HCT116 (cell line): ENCODE data around the gene HCN1. TPM values are rescaled to one million over a fixed set of nuclear protein-coding genes. Genes with fewer than 3 reads are reported as not detected.

Source experiments
- ATAC-seq: fragments of 200-7000 bp; cut with Tn5 transposase; 2 replicates; pipeline ENCODE4 v1.9.1; 2020; ENCODE audit warnings: mild to moderate bottlenecking, moderate library complexity
- BruUV-seq: library from RNA; stranded (reverse); fragments of 400-500 nt; replicated peaks from 2 replicates; lab custom pipeline; 2021; lab: Mats Ljungman, UMichigan
- CTCF ChIA-PET: fragments of 300-600 bp; sonication (Branson Sonifier 250); formaldehyde crosslinking; loops from one replicate; lab custom pipeline; 2021; ENCODE audit warnings: antibody characterized with exemption; lab: Charles Lee
- POLR2A ChIA-PET: fragments of 300-600, 350-600 bp; sonication (Branson Sonifier 250); formaldehyde crosslinking; loops from one replicate; lab custom pipeline; 2021; ENCODE audit warnings: antibody characterized with exemption; lab: Charles Lee
- RAD21 ChIA-PET, 2 experiments: fragments of 300-600 bp; sonication (Branson Sonifier 250); formaldehyde crosslinking; loops; one replicate each; lab custom pipeline; 2023; ENCODE audit warnings: low total read pairs in 2 of 2; ENCODE audit not compliant: uncharacterized antibody in 2 of 2, unreplicated experiment in 2 of 2, low non-redundant PET in 1 of 2; lab: Charles Lee
- DNase-seq: peaks from one replicate; pipeline ENCODE4 v3.0.0-alpha.2; 2010; ENCODE audit warnings: low read depth, low spot score
- H2AFZ ChIP-seq: fragments of 200-600 bp; shearing (Covaris generic), sonication (generic); 2 replicates; pipeline ENCODE4 v1.6.1; 2017; ENCODE audit warnings: low read depth, mixed run types, mixed read lengths, antibody characterized with exemption, low read length; ENCODE audit not compliant: poor library complexity, severe bottlenecking
- H3K27ac ChIP-seq: 2 replicates; pipeline ENCODE4 v1.5.1; 2012; ENCODE audit warnings: low read depth, low read length
- H3K27me3 ChIP-seq: fragments of 200-600 bp; sonication (generic); 2 replicates; pipeline ENCODE4 v1.6.1; 2016; ENCODE audit warnings: mixed run types, low read length, mixed read lengths; ENCODE audit not compliant: insufficient read depth
- H3K36me3 ChIP-seq, 2 experiments: fragments of 200-500 bp in 1 of 2; fragments of 200-600 bp in 1 of 2; sonication (Bioruptor generic) in 1 of 2; sonication (generic) in 1 of 2; 2 replicates each; pipeline versions ENCODE4 v1.5.1 to v1.6.1; 2014 to 2016; ENCODE audit warnings: low read length in 2 of 2, inconsistent platforms in 1 of 2, mixed read lengths in 1 of 2, mixed run types in 1 of 2; ENCODE audit not compliant: insufficient read depth in 2 of 2, control insufficient read depth in 1 of 2
- H3K4me1 ChIP-seq, 2 experiments: fragments of 200-600 bp in 1 of 2; sonication (generic) in 1 of 2; 2 replicates each; pipeline versions ENCODE4 v1.5.1 to v1.6.1; 2012 to 2017; ENCODE audit warnings: low read length in 2 of 2, inconsistent platforms in 1 of 2, mild to moderate bottlenecking in 1 of 2, mixed read lengths in 1 of 2, mixed run types in 1 of 2, moderate library complexity in 1 of 2; ENCODE audit not compliant: insufficient read depth in 2 of 2, control insufficient read depth in 1 of 2
- H3K4me2 ChIP-seq: fragments of 200-600 bp; sonication (generic); 2 replicates; pipeline ENCODE4 v1.6.1; 2017; ENCODE audit warnings: mixed run types, low read length, mixed read lengths
- H3K4me3 ChIP-seq, 2 experiments: fragments of 200-600 bp in 1 of 2; sonication (generic) in 1 of 2; replicated peaks in 1 of 2; 2 replicates each; pipeline ENCODE4 v1.5.1; 2011 to 2016; ENCODE audit warnings: low read length in 2 of 2, control low read depth in 1 of 2, low read depth in 1 of 2, mild to moderate bottlenecking in 1 of 2, mixed read lengths in 1 of 2, mixed run types in 1 of 2
- H3K79me2 ChIP-seq: fragments of 200-600 bp; sonication (generic); 2 replicates; pipeline ENCODE4 v1.6.1; 2017; ENCODE audit warnings: mild to moderate bottlenecking, mixed run types, low read length, moderate library complexity, mixed read lengths; ENCODE audit not compliant: insufficient read depth
- H3K9ac ChIP-seq: fragments of 200-600 bp; sonication (generic); 2 replicates; pipeline ENCODE4 v1.6.1; 2016; ENCODE audit warnings: low read length, mixed read lengths
- H3K9me2 ChIP-seq: fragments of 200-600 bp; sonication (generic), shearing (Covaris generic); 2 replicates; pipeline ENCODE4 v1.6.1; 2017; ENCODE audit warnings: mixed run types, mild to moderate bottlenecking, moderate library complexity; ENCODE audit not compliant: insufficient read depth
- H3K9me3 ChIP-seq, 2 experiments: fragments of 200-500 bp in 1 of 2; fragments of 200-600 bp in 1 of 2; sonication (Bioruptor generic) in 1 of 2; sonication (generic) in 1 of 2; 2 replicates each; pipeline ENCODE4 v1.6.1; 2014 to 2017; ENCODE audit warnings: low read length in 2 of 2, mixed read lengths in 2 of 2, inconsistent platforms in 1 of 2, low read depth in 1 of 2, mild to moderate bottlenecking in 1 of 2, mixed run types in 1 of 2, moderate library complexity in 1 of 2; ENCODE audit not compliant: control insufficient read depth in 1 of 2, insufficient read depth in 1 of 2
- H4K20me1 ChIP-seq: fragments of 200-600 bp; sonication (generic), shearing (Covaris generic); 2 replicates; pipeline ENCODE4 v1.6.1; 2017; ENCODE audit warnings: mixed run types, mild to moderate bottlenecking, moderate library complexity; ENCODE audit not compliant: insufficient read depth
- CBX3 ChIP-seq: IDR thresholded peaks from 2 replicates; pipeline ENCODE4 v1.6.1; 2012; ENCODE audit warnings: low read depth
- CEBPB ChIP-seq: IDR thresholded peaks from 2 replicates; pipeline ENCODE4 v1.6.1; 2012; ENCODE audit warnings: low read depth
- EGR1 ChIP-seq: IDR thresholded peaks from 2 replicates; pipeline ENCODE4 v1.6.1; 2012; ENCODE audit warnings: low read depth
- ELF1 ChIP-seq: IDR thresholded peaks from 2 replicates; pipeline ENCODE4 v1.6.1; 2012; ENCODE audit warnings: low read depth, borderline replicate concordance
- EZH2 ChIP-seq: fragments of 200-600 bp; sonication (generic); IDR thresholded peaks from 2 replicates; pipeline ENCODE4 v1.6.1; 2017; ENCODE audit warnings: antibody characterized with exemption, mixed run types
- FOSL1 ChIP-seq: IDR thresholded peaks from 2 replicates; pipeline ENCODE4 v1.6.1; 2012; ENCODE audit warnings: low read depth
- POLR2A ChIP-seq: IDR thresholded peaks from 2 replicates; pipeline ENCODE4 v1.7.0; 2011; ENCODE audit warnings: borderline replicate concordance; ENCODE audit not compliant: insufficient read depth, insufficient read length; ENCODE audit errors: extremely low read depth
- POLR2AphosphoS5 ChIP-seq: IDR thresholded peaks from 2 replicates; pipeline ENCODE4 v1.6.1; 2011; ENCODE audit warnings: mild to moderate bottlenecking, low read depth, low read length, moderate library complexity
- RAD21 ChIP-seq: IDR thresholded peaks from 2 replicates; pipeline ENCODE4 v1.6.1; 2012; ENCODE audit warnings: low read depth, mild to moderate bottlenecking
- SIN3A ChIP-seq: IDR thresholded peaks from 2 replicates; pipeline ENCODE4 v1.6.1; 2012; ENCODE audit warnings: low read depth
- SP1 ChIP-seq: IDR thresholded peaks from 2 replicates; pipeline ENCODE4 v1.6.1; 2012; ENCODE audit warnings: low read depth
- SRF ChIP-seq: IDR thresholded peaks from 2 replicates; pipeline ENCODE4 v1.6.1; 2012; ENCODE audit warnings: low read depth
- TCF7L2 ChIP-seq: IDR thresholded peaks from 2 replicates; pipeline ENCODE4 v1.7.0; 2011; ENCODE audit warnings: borderline replicate concordance, inconsistent platforms; ENCODE audit not compliant: insufficient read depth, insufficient read length; ENCODE audit errors: extremely low read depth
- YY1 ChIP-seq: IDR thresholded peaks from 2 replicates; pipeline ENCODE4 v1.6.1; 2011; ENCODE audit warnings: low read length, low read depth, moderate library complexity, mild to moderate bottlenecking; ENCODE audit not compliant: insufficient replicate concordance; ENCODE audit errors: extremely low read depth
- ZFX ChIP-seq: fragments of 450-650 bp; IDR thresholded peaks from 2 replicates; pipeline ENCODE4 v1.6.1; 2017
- ZNF274 ChIP-seq: fragments of 200-500 bp; sonication (Bioruptor generic); IDR thresholded peaks from 2 replicates; pipeline ENCODE4 v1.6.1; 2014; ENCODE audit warnings: mild to moderate bottlenecking, low read depth, low read length, inconsistent platforms
- intact Hi-C: fragments of 100-400 bp; cut with micrococcal nuclease; formaldehyde crosslinking; loops from 2 replicates; pipeline ENCODE4 v1.10.0; 2022
- total RNA-seq: library from RNA; stranded (reverse); gene quantifications from one replicate; pipeline ENCODE4 v1.2.1, GENCODE V29; 2021; ENCODE audit not compliant: unreplicated experiment
- TF ChIP-seq, protein P1 (sequence below): IDR thresholded peaks from 2 replicates; pipeline ENCODE4 v1.6.1; 2012
- TF ChIP-seq, protein P2 (sequence below): IDR thresholded peaks from 2 replicates; pipeline ENCODE4 v1.6.1; 2011; ENCODE audit warnings: mild to moderate bottlenecking, low read length, moderate library complexity; ENCODE audit not compliant: insufficient replicate concordance; ENCODE audit errors: extremely low read depth
- TF ChIP-seq, protein P3 (sequence below), 3 experiments: fragments of 200-600 bp in 1 of 3; sonication (generic) in 1 of 3; IDR thresholded peaks in 2 of 3; conservative IDR thresholded peaks in 1 of 3; 2 replicates each; pipeline ENCODE4 v1.5.1; 2012 to 2017; ENCODE audit warnings: low read depth in 2 of 3, low read length in 2 of 3, antibody characterized with exemption in 1 of 3, borderline replicate concordance in 1 of 3, control low read depth in 1 of 3, mild to moderate bottlenecking in 1 of 3, mixed read lengths in 1 of 3, mixed run types in 1 of 3, moderate library complexity in 1 of 3; ENCODE audit not compliant: insufficient read depth in 1 of 3
- TF ChIP-seq, protein P4 (sequence below): IDR thresholded peaks from 2 replicates; pipeline ENCODE4 v1.6.1; 2012

Gene HCN1
- total RNA-seq, 1 experiment from 2014 or later: 0.10 TPM

DNA sequence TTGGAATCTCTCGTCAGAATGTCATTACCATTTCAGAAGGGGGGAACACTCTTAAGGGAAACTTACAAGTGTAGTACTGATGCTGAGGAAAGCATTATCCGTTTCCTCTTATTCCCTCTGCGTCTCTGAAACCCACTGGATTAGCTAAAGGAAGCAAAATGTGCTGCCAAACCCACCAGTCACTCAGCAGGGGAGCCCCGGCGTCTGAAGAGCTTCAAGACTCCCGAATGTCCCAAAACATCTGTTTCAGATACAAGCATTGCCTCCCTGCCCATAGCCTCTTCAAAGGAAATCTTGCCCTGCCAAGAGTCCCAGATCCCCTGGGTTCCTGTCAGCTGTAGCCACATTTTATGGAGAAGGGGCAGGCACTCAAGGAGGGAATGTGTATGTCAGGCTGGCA, 1.0 kb upstream of the HCN1 start:
- TF ChIP-seq, protein P1, sequence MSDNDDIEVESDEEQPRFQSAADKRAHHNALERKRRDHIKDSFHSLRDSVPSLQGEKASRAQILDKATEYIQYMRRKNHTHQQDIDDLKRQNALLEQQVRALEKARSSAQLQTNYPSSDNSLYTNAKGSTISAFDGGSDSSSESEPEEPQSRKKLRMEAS: no peak
- no peak for TF ChIP-seq FOSL1
- TF ChIP-seq, protein P2, sequence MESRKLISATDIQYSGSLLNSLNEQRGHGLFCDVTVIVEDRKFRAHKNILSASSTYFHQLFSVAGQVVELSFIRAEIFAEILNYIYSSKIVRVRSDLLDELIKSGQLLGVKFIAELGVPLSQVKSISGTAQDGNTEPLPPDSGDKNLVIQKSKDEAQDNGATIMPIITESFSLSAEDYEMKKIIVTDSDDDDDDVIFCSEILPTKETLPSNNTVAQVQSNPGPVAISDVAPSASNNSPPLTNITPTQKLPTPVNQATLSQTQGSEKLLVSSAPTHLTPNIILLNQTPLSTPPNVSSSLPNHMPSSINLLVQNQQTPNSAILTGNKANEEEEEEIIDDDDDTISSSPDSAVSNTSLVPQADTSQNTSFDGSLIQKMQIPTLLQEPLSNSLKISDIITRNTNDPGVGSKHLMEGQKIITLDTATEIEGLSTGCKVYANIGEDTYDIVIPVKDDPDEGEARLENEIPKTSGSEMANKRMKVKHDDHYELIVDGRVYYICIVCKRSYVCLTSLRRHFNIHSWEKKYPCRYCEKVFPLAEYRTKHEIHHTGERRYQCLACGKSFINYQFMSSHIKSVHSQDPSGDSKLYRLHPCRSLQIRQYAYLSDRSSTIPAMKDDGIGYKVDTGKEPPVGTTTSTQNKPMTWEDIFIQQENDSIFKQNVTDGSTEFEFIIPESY: no peak
- TF ChIP-seq YY1: no peak
- TF ChIP-seq TCF7L2: no peak
- TF ChIP-seq, protein P3, sequence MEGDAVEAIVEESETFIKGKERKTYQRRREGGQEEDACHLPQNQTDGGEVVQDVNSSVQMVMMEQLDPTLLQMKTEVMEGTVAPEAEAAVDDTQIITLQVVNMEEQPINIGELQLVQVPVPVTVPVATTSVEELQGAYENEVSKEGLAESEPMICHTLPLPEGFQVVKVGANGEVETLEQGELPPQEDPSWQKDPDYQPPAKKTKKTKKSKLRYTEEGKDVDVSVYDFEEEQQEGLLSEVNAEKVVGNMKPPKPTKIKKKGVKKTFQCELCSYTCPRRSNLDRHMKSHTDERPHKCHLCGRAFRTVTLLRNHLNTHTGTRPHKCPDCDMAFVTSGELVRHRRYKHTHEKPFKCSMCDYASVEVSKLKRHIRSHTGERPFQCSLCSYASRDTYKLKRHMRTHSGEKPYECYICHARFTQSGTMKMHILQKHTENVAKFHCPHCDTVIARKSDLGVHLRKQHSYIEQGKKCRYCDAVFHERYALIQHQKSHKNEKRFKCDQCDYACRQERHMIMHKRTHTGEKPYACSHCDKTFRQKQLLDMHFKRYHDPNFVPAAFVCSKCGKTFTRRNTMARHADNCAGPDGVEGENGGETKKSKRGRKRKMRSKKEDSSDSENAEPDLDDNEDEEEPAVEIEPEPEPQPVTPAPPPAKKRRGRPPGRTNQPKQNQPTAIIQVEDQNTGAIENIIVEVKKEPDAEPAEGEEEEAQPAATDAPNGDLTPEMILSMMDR (IDR thresholded peaks at IDR 0.05 in 2 of 3, conservative IDR thresholded peaks at IDR 0.05 in 1 of 3; ENCODE audit: borderline replicate concordance in 1 of 3, insufficient read depth in 1 of 3, low read depth in 2 of 3, low read length in 2 of 3): no peak
- TF ChIP-seq ZNF274: no peak
- no peak for TF ChIP-seq SIN3A
- TF ChIP-seq RAD21: no peak
- TF ChIP-seq EZH2: no peak
- no peak for TF ChIP-seq CBX3
- no peak for TF ChIP-seq ELF1
- TF ChIP-seq, protein P4, sequence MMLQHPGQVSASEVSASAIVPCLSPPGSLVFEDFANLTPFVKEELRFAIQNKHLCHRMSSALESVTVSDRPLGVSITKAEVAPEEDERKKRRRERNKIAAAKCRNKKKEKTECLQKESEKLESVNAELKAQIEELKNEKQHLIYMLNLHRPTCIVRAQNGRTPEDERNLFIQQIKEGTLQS: no peak
- no peak for TF ChIP-seq ZFX
- no peak for TF ChIP-seq POLR2A
- no peak for TF ChIP-seq SP1
- no peak for TF ChIP-seq SRF
- TF ChIP-seq EGR1: no peak
- no peak for TF ChIP-seq CEBPB
- no peak for TF ChIP-seq POLR2AphosphoS5
- H2AFZ ChIP-seq: no peak overlapping the region
- no peaks in the 10 kb centered on the region for H3K27me3 ChIP-seq
- H3K9me3 ChIP-seq: no peaks in the 10 kb centered on the region
- H3K4me2 ChIP-seq: no peak overlapping the region
- ATAC-seq (no peak), DNase-seq (no peak)
- H3K9me2 ChIP-seq: no peaks in the 10 kb centered on the region
- no peaks in the 10 kb centered on the region for H3K36me3 ChIP-seq
- POLR2A ChIA-PET: no interaction called here
- no peak overlapping the region for H3K4me3 ChIP-seq
- no peaks in the 10 kb centered on the region for H4K20me1 ChIP-seq
- H3K79me2 ChIP-seq: no peaks in the 10 kb centered on the region
- intact Hi-C loops: no loop called here
- CTCF ChIA-PET: no interaction called here
- H3K4me1 ChIP-seq: no peaks in the 10 kb centered on the region
- no peak overlapping the region for H3K27ac ChIP-seq
- no TSS peak for BruUV-seq
- no peak overlapping the region for H3K9ac ChIP-seq
- RAD21 ChIA-PET: no interaction called here
